HL-60 (cell line): ENCODE measurements around the gene DOCK2.

ENCODE experiments used
- DNase-seq, 2 experiments: peaks; one replicate each; pipeline ENCODE4 v3.0.0-alpha.2; 2010 to 2020; ENCODE audit warnings: low read depth in 1 of 2, low spot score in 1 of 2
- H3K27ac ChIP-seq: fragments of 250-450 bp; sonication (Bioruptor Pico); replicated peaks from 2 replicates; pipeline ENCODE4 v1.5.1; 2020; ENCODE audit warnings: mild to moderate bottlenecking, moderate library complexity
- H3K27me3 ChIP-seq: fragments of 250-450 bp; sonication (Bioruptor Pico); 2 replicates; pipeline ENCODE4 v1.5.1; 2021; ENCODE audit warnings: mild to moderate bottlenecking, moderate library complexity; ENCODE audit not compliant: insufficient read depth, poor library complexity, severe bottlenecking
- H3K4me3 ChIP-seq: replicated peaks from 2 replicates; pipeline ENCODE4 v1.5.1; 2011; ENCODE audit warnings: mild to moderate bottlenecking, control low read depth, low read length; ENCODE audit not compliant: insufficient read depth
- GABPA ChIP-seq: IDR thresholded peaks from 2 replicates; pipeline ENCODE4 v1.6.1; 2012; ENCODE audit warnings: low read depth
- POLR2AphosphoS5 ChIP-seq: IDR thresholded peaks from 2 replicates; pipeline ENCODE4 v1.6.1; 2012; ENCODE audit warnings: low read depth
- SPI1 ChIP-seq: IDR thresholded peaks from 2 replicates; pipeline ENCODE4 v1.6.1; 2012; ENCODE audit warnings: low read depth, mild to moderate bottlenecking, borderline replicate concordance
- TF ChIP-seq, protein P1 (sequence below): IDR thresholded peaks from one replicate; pipeline ENCODE4 v1.5.1; 2011; ENCODE audit warnings: low read length, control low read depth, inconsistent platforms; ENCODE audit not compliant: insufficient read depth
- TF ChIP-seq, protein P2 (sequence below): IDR thresholded peaks from 2 replicates; pipeline ENCODE4 v1.6.1; 2012; ENCODE audit warnings: low read depth; ENCODE audit not compliant: insufficient replicate concordance

DOCK2 gene

GRCh38 chr5:170059221-170059620, 422.1 kb downstream of the DOCK2 start:
- TF ChIP-seq SPI1 (no peak), POLR2AphosphoS5 (no peak), GABPA (no peak)
- TF ChIP-seq, protein P1, sequence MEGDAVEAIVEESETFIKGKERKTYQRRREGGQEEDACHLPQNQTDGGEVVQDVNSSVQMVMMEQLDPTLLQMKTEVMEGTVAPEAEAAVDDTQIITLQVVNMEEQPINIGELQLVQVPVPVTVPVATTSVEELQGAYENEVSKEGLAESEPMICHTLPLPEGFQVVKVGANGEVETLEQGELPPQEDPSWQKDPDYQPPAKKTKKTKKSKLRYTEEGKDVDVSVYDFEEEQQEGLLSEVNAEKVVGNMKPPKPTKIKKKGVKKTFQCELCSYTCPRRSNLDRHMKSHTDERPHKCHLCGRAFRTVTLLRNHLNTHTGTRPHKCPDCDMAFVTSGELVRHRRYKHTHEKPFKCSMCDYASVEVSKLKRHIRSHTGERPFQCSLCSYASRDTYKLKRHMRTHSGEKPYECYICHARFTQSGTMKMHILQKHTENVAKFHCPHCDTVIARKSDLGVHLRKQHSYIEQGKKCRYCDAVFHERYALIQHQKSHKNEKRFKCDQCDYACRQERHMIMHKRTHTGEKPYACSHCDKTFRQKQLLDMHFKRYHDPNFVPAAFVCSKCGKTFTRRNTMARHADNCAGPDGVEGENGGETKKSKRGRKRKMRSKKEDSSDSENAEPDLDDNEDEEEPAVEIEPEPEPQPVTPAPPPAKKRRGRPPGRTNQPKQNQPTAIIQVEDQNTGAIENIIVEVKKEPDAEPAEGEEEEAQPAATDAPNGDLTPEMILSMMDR: no peak
- TF ChIP-seq, protein P2, sequence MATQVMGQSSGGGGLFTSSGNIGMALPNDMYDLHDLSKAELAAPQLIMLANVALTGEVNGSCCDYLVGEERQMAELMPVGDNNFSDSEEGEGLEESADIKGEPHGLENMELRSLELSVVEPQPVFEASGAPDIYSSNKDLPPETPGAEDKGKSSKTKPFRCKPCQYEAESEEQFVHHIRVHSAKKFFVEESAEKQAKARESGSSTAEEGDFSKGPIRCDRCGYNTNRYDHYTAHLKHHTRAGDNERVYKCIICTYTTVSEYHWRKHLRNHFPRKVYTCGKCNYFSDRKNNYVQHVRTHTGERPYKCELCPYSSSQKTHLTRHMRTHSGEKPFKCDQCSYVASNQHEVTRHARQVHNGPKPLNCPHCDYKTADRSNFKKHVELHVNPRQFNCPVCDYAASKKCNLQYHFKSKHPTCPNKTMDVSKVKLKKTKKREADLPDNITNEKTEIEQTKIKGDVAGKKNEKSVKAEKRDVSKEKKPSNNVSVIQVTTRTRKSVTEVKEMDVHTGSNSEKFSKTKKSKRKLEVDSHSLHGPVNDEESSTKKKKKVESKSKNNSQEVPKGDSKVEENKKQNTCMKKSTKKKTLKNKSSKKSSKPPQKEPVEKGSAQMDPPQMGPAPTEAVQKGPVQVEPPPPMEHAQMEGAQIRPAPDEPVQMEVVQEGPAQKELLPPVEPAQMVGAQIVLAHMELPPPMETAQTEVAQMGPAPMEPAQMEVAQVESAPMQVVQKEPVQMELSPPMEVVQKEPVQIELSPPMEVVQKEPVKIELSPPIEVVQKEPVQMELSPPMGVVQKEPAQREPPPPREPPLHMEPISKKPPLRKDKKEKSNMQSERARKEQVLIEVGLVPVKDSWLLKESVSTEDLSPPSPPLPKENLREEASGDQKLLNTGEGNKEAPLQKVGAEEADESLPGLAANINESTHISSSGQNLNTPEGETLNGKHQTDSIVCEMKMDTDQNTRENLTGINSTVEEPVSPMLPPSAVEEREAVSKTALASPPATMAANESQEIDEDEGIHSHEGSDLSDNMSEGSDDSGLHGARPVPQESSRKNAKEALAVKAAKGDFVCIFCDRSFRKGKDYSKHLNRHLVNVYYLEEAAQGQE: no peak
- Histone ChIP-seq H3K27ac (no peak overlapping the region), H3K27me3 (no peaks in the 10 kb centered on the region), H3K4me3 (no peak overlapping the region)
- no peak for DNase-seq

DNA sequence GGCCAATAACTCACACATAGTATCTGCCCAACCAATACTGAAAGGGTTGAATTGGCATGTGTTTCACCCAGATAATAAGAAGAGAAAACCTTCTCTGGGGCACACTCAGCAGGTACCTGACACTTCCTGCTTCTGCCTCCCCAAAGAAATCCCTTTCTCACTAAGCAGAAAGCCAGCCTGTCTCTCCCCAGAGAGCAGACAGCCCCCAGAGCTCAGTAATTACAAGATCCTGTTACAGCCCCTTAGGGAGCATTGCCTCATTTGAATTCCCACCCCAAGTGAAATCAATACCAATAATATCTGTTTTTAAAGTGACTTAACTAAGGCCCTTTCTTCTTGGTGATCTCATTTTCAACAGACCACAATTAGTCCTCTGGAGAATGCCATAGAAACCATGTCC, 430.1 kb downstream of the DOCK2 start:
- no peak overlapping the region for H3K27ac ChIP-seq
- no peak overlapping the region for H3K4me3 ChIP-seq
- no peaks in the 10 kb centered on the region for H3K27me3 ChIP-seq
- TF ChIP-seq, protein P1: no peak
- no peak for TF ChIP-seq GABPA
- TF ChIP-seq, protein P2: no peak
- no peak for TF ChIP-seq POLR2AphosphoS5
- no peak for TF ChIP-seq SPI1
- no peak for DNase-seq

GRCh38 chr5:170067574-170068170, 430.6 kb downstream of the DOCK2 start:
- Histone ChIP-seq H3K27ac (no peak overlapping the region), H3K4me3 (no peak overlapping the region), H3K27me3 (no peaks in the 10 kb centered on the region)
- TF ChIP-seq, protein P2: no peak
- DNase-seq: no peak
